NCI-H748 (cell line): ENCODE data around the gene FSHR.

Source experiments
- DNase-seq: peaks from one replicate; lab custom pipeline; 2025; ENCODE audit not compliant: unreplicated experiment; lab: John Stamatoyannopoulos, UW

The FSHR gene

GRCh38 chr2:49033394-49034185 is 120.7 kb downstream of the FSHR start:
- DNase-seq = no peak

- DNase-seq = no peak
Observed at GRCh38 chr2:49032936-49033335, 121.4 kb downstream of the FSHR start.

- DNase-seq = no peak
Observed at GRCh38 chr2:49032126-49032525, 122.2 kb downstream of the FSHR start.

GRCh38 chr2:49029406-49029805 is 124.9 kb downstream of the FSHR start:
- DNase-seq = no peak

GRCh38 chr2:49028101-49028500 is 126.2 kb downstream of the FSHR start:
- peak; percentile 13 for DNase-seq

- DNase-seq = no peak
Observed at GRCh38 chr2:49026706-49027105, 127.6 kb downstream of the FSHR start.

- no peak for DNase-seq
Observed at GRCh38 chr2:49021271-49021670, 133.0 kb downstream of the FSHR start.

GRCh38 chr2:49005261-49005660 is 149.1 kb downstream of the FSHR start:
- no peak for DNase-seq

GRCh38 chr2:49004036-49004626 is 150.2 kb downstream of the FSHR start:
- no peak for DNase-seq

GRCh38 chr2:49003201-49003600 is 151.1 kb downstream of the FSHR start:
- no peak for DNase-seq

GRCh38 chr2:49002750-49003149 is 151.6 kb downstream of the FSHR start:
- no peak for DNase-seq

GRCh38 chr2:49000695-49001094 is 153.6 kb downstream of the FSHR start:
- no peak for DNase-seq

- no peak for DNase-seq
Observed at GRCh38 chr2:48998449-48998848, 155.9 kb downstream of the FSHR start.

GRCh38 chr2:48993576-48993975 is 160.7 kb downstream of the FSHR start:
- no peak for DNase-seq

GRCh38 chr2:48991415-48992131 is 162.7 kb downstream of the FSHR start:
- DNase-seq = no peak

GRCh38 chr2:48984922-48985321 is 169.4 kb downstream of the FSHR start:
- no peak for DNase-seq

- DNase-seq = no peak
Observed at GRCh38 chr2:48983551-48983950, 170.8 kb downstream of the FSHR start.

GRCh38 chr2:48982887-48983435 is 171.4 kb downstream of the FSHR start:
- no peak for DNase-seq

GRCh38 chr2:48980846-48981245 is 173.5 kb downstream of the FSHR start:
- DNase-seq = no peak

GRCh38 chr2:48979691-48980090 is 174.6 kb downstream of the FSHR start:
- no peak for DNase-seq

GRCh38 chr2:48978131-48978530 is 176.2 kb downstream of the FSHR start:
- no peak for DNase-seq

GRCh38 chr2:48971801-48972200 is 182.5 kb downstream of the FSHR start:
- DNase-seq = no peak
